IMR-90 (cell line): ENCODE results near the gene TUBA3C.
"Not testable (repeated sequence)": the region's sequence is repeated elsewhere in the genome, so short reads cannot be mapped to it uniquely, and the experiment has no call there.

Experiments used
- BHLHE40 ChIP-seq: fragments of 150-350 bp; IDR thresholded peaks from 2 replicates; pipeline ENCODE4 v1.6.1; 2016; ENCODE audit warnings: mild to moderate bottlenecking, low read depth, low read length
- CEBPB ChIP-seq: IDR thresholded peaks from 2 replicates; pipeline ENCODE4 v1.6.1; 2012; ENCODE audit warnings: low read depth, low read length, improper control_type of control experiment
- CHD1 ChIP-seq: IDR thresholded peaks from 2 replicates; pipeline ENCODE4 v1.6.1; 2012; ENCODE audit warnings: low read depth, low read length, improper control_type of control experiment
- MAFK ChIP-seq: IDR thresholded peaks from 2 replicates; pipeline ENCODE4 v1.6.1; 2012; ENCODE audit warnings: low read depth, low read length, improper control_type of control experiment
- MAZ ChIP-seq: IDR thresholded peaks from 2 replicates; pipeline ENCODE4 v1.6.1; 2012; ENCODE audit warnings: low read depth, mild to moderate bottlenecking, low read length, improper control_type of control experiment, moderate library complexity, borderline replicate concordance
- MXI1 ChIP-seq: IDR thresholded peaks from 2 replicates; pipeline ENCODE4 v1.6.1; 2012; ENCODE audit warnings: low read depth, mild to moderate bottlenecking, low read length, moderate library complexity, borderline replicate concordance
- POLR2A ChIP-seq: IDR thresholded peaks from 2 replicates; pipeline ENCODE4 v1.6.1; 2012; ENCODE audit warnings: mild to moderate bottlenecking, low read depth, low read length
- RAD21 ChIP-seq: IDR thresholded peaks from 2 replicates; pipeline ENCODE4 v1.6.1; 2012; ENCODE audit warnings: low read length, improper control_type of control experiment
- RCOR1 ChIP-seq: IDR thresholded peaks from 2 replicates; pipeline ENCODE4 v1.6.1; 2012; ENCODE audit warnings: mild to moderate bottlenecking, low read length, improper control_type of control experiment; ENCODE audit not compliant: insufficient replicate concordance
- RFX5 ChIP-seq: IDR thresholded peaks from 2 replicates; pipeline ENCODE4 v1.8.0; 2012; ENCODE audit warnings: low read depth, mild to moderate bottlenecking, low read length, moderate library complexity
- SMC3 ChIP-seq: fragments of 150-350 bp; IDR thresholded peaks from 2 replicates; pipeline ENCODE4 v1.6.1; 2016; ENCODE audit warnings: low read depth, mild to moderate bottlenecking, antibody characterized with exemption, low read length, moderate library complexity
- TF ChIP-seq, protein P1 (sequence below): fragments of 150-350 bp; IDR thresholded peaks from 2 replicates; pipeline ENCODE4 v1.6.1; 2017; ENCODE audit warnings: mild to moderate bottlenecking, antibody characterized with exemption, low read length, low read depth
- TF ChIP-seq, protein P2 (sequence below): conservative IDR thresholded peaks from 2 replicates; pipeline ENCODE4 v1.5.1; 2012; ENCODE audit warnings: mild to moderate bottlenecking, low read depth, low read length, improper control_type of control experiment
- TF ChIP-seq, protein P3 (sequence below): fragments of 150-350 bp; IDR thresholded peaks from 2 replicates; pipeline ENCODE4 v1.6.1; 2016; ENCODE audit warnings: low read depth, mild to moderate bottlenecking, low read length, moderate library complexity, borderline replicate concordance

DNA sequence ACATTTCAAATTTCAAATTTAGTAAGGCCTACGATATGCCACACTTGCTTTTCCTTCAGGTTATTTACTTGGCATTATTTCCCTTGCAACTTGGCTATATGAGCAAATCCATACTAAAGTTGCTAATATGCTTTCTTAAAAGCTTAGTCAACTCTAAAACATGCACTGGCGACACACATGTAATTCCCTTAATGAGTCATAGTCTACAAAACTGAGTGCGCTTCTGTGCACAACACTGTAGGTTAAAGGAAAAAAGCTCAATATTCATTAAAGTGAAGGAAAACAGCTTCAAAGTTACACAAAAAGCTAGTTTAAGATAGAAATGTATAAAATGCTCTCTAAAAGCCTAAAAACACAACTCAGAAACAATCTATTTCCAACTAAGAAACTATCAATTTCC lies 25.8 kb upstream of the TUBA3C start:
- TF ChIP-seq POLR2A, MAFK, SMC3, MAZ, RFX5, RCOR1, CEBPB, BHLHE40, RAD21, MXI1, CHD1: not testable (repeated sequence)
- TF ChIP-seq, protein P1, sequence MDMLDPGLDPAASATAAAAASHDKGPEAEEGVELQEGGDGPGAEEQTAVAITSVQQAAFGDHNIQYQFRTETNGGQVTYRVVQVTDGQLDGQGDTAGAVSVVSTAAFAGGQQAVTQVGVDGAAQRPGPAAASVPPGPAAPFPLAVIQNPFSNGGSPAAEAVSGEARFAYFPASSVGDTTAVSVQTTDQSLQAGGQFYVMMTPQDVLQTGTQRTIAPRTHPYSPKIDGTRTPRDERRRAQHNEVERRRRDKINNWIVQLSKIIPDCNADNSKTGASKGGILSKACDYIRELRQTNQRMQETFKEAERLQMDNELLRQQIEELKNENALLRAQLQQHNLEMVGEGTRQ: not testable (repeated sequence)
- TF ChIP-seq, protein P2, sequence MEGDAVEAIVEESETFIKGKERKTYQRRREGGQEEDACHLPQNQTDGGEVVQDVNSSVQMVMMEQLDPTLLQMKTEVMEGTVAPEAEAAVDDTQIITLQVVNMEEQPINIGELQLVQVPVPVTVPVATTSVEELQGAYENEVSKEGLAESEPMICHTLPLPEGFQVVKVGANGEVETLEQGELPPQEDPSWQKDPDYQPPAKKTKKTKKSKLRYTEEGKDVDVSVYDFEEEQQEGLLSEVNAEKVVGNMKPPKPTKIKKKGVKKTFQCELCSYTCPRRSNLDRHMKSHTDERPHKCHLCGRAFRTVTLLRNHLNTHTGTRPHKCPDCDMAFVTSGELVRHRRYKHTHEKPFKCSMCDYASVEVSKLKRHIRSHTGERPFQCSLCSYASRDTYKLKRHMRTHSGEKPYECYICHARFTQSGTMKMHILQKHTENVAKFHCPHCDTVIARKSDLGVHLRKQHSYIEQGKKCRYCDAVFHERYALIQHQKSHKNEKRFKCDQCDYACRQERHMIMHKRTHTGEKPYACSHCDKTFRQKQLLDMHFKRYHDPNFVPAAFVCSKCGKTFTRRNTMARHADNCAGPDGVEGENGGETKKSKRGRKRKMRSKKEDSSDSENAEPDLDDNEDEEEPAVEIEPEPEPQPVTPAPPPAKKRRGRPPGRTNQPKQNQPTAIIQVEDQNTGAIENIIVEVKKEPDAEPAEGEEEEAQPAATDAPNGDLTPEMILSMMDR: not testable (repeated sequence)
- TF ChIP-seq, protein P3, sequence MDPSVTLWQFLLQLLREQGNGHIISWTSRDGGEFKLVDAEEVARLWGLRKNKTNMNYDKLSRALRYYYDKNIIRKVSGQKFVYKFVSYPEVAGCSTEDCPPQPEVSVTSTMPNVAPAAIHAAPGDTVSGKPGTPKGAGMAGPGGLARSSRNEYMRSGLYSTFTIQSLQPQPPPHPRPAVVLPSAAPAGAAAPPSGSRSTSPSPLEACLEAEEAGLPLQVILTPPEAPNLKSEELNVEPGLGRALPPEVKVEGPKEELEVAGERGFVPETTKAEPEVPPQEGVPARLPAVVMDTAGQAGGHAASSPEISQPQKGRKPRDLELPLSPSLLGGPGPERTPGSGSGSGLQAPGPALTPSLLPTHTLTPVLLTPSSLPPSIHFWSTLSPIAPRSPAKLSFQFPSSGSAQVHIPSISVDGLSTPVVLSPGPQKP: not testable (repeated sequence)
